Activated CD4-positive, alpha-beta T cell treated with anti-CD3 and anti-CD28 coated beads for 4 hours (primary cell): ENCODE results near the gene EXT2.

Source experiments
- DNase-seq, 2 donors: peaks; one replicate each; pipeline ENCODE4 v3.0.0-alpha.2; 2020

The EXT2 gene

GRCh38 chr11:44174842-44175241 lies 79.4 kb downstream of the EXT2 start:
- DNase-seq = no peak

- no peak for DNase-seq
These were observed 81.2 kb downstream of the EXT2 start for GRCh38 chr11:44176546-44177213.

- DNase-seq = no peak
These were observed 82.4 kb downstream of the EXT2 start for GRCh38 chr11:44177905-44178304.

- no peak for DNase-seq
These were observed 82.9 kb downstream of the EXT2 start for GRCh38 chr11:44178381-44178780.

- DNase-seq = no peak
These were observed 83.7 kb downstream of the EXT2 start for GRCh38 chr11:44179173-44179572.

GRCh38 chr11:44180107-44180506 lies 84.6 kb downstream of the EXT2 start:
- DNase-seq = no peak

- no peak for DNase-seq
These were observed 90.0 kb downstream of the EXT2 start for GRCh38 chr11:44185522-44185921.

GRCh38 chr11:44186321-44186930 lies 90.9 kb downstream of the EXT2 start:
- DNase-seq = no peak

- no peak for DNase-seq
These were observed 93.2 kb downstream of the EXT2 start for GRCh38 chr11:44188643-44189042.

- no peak for DNase-seq
These were observed 94.8 kb downstream of the EXT2 start for GRCh38 chr11:44189986-44190882.

- DNase-seq = no peak
These were observed 95.4 kb downstream of the EXT2 start for GRCh38 chr11:44190883-44191230.

GRCh38 chr11:44191322-44192016 lies 96.0 kb downstream of the EXT2 start:
- DNase-seq = no peak

- DNase-seq = no peak
These were observed 96.5 kb downstream of the EXT2 start for GRCh38 chr11:44192017-44192385.

GRCh38 chr11:44192462-44193100 lies 97.1 kb downstream of the EXT2 start:
- DNase-seq = no peak

GRCh38 chr11:44193856-44194255 lies 98.4 kb downstream of the EXT2 start:
- DNase-seq = no peak

- no peak for DNase-seq
These were observed 102.8 kb downstream of the EXT2 start for GRCh38 chr11:44198146-44198724.

- DNase-seq = no peak
These were observed 103.8 kb downstream of the EXT2 start for GRCh38 chr11:44199298-44199697.

- DNase-seq = no peak
These were observed 104.3 kb downstream of the EXT2 start for GRCh38 chr11:44199816-44200215.

GRCh38 chr11:44203270-44204043 lies 108.0 kb downstream of the EXT2 start:
- no peak for DNase-seq

GRCh38 chr11:44205352-44205751 lies 109.9 kb downstream of the EXT2 start:
- no peak for DNase-seq

- no peak for DNase-seq
These were observed 110.4 kb downstream of the EXT2 start for GRCh38 chr11:44205836-44206235.

- DNase-seq = no peak
These were observed 111.8 kb downstream of the EXT2 start for GRCh38 chr11:44207292-44207691.
